Measurements from ENCODE around the gene TBCA.

TBCA gene

GRCh38 chr5:77641397-77641943, 134.7 kb downstream of the TBCA start:
- DNase-seq: no peak
